Body of pancreas (tissue), 4 donors: Measurements from ENCODE around the gene LEP. TPM values are rescaled to one million over a fixed set of nuclear protein-coding genes. Genes with fewer than 3 reads are reported as not detected.

ENCODE experiments used
- ATAC-seq: fragments of 150-250 bp; one replicate; pipeline ENCODE4 v1.9.1; 2016
- DNase-seq, 4 donors: peaks; one replicate each; pipeline ENCODE4 v3.0.0-alpha.2; 2019
- H3K27ac ChIP-seq, 4 donors: fragments of 200-600 bp; sonication (generic); 1 replicate in 3 of 4; 2 replicates in 1 of 4; pipeline versions ENCODE4 v1.5.1 to v1.6.1; 2016 to 2019; ENCODE audit warnings: mild to moderate bottlenecking in 1 of 4, mixed read lengths in 1 of 4, moderate library complexity in 1 of 4
- H3K27me3 ChIP-seq, 2 donors: fragments of 200-600 bp; sonication (generic); one replicate each; pipeline ENCODE4 v1.6.0; 2016; ENCODE audit warnings: mild to moderate bottlenecking in 1 of 2
- H3K36me3 ChIP-seq, 2 donors: fragments of 200-600 bp; sonication (generic); replicated peaks in 1 of 2; 2 replicates each; pipeline ENCODE4 v1.5.1; 2016; ENCODE audit warnings: low read depth in 2 of 2; ENCODE audit not compliant: insufficient read depth in 1 of 2
- H3K4me1 ChIP-seq: fragments of 200-600 bp; sonication (generic); one replicate; pipeline ENCODE4 v1.6.0; 2016
- H3K4me3 ChIP-seq, 2 donors: fragments of 200-600 bp; sonication (generic); 1 replicate in 1 of 2; 2 replicates in 1 of 2; pipeline ENCODE4 v1.5.1; 2016 to 2019
- H3K9me3 ChIP-seq, 3 donors: fragments of 200-600 bp; sonication (generic); 1 replicate in 2 of 3; 2 replicates in 1 of 3; pipeline ENCODE4 v1.5.1; 2016
- POLR2A ChIP-seq, 3 donors: fragments of 450-650 bp; IDR thresholded peaks; one replicate each; pipeline ENCODE4 v1.6.1; 2016; ENCODE audit warnings: antibody characterized with exemption in 3 of 3, mild to moderate bottlenecking in 2 of 3
- WGBS, 2 donors: methylation state at CpG; one replicate each; pipeline ENCODE4 v1.1.5; 2017; 5-methylcytosine and 5-hydroxymethylcytosine counted together
- intact Hi-C: fragments of 100-400 bp; cut with DNase I; formaldehyde crosslinking; loops from one replicate; pipeline ENCODE4 v1.15.1; 2023
- microRNA-seq, 2 donors: library from miRNA; unstranded; fragments of <30 nt; microRNA quantifications; one replicate each; pipeline ENCODE4, GENCODE V29; 2016; ENCODE audit warnings: borderline number of aligned reads in 2 of 2, borderline replicate concordance in 2 of 2
- small RNA-seq: library from RNA; depleted of rRNA; stranded (forward); fragments of <200 nt; gene quantifications from one replicate; pipeline ENCODE3, GENCODE V24; 2016
- total RNA-seq, 2 donors: library from RNA; depleted of rRNA; stranded (reverse); fragments of >200 nt; gene quantifications; one replicate each; pipeline ENCODE4 v1.1.0, GENCODE V29; 2016
- TF ChIP-seq, protein P1 (sequence below), 7 experiments: fragments of 450-650 bp in 4 of 7; fragments of 200-600 bp in 3 of 7; sonication (generic) in 3 of 7; IDR thresholded peaks; one replicate each; pipeline ENCODE4 v1.5.1; 2016 to 2019; ENCODE audit warnings: antibody characterized with exemption in 7 of 7

Gene LEP
- total RNA-seq, 2 donors from 2014 or later, result 1.8 to 72.8 TPM

DNA sequence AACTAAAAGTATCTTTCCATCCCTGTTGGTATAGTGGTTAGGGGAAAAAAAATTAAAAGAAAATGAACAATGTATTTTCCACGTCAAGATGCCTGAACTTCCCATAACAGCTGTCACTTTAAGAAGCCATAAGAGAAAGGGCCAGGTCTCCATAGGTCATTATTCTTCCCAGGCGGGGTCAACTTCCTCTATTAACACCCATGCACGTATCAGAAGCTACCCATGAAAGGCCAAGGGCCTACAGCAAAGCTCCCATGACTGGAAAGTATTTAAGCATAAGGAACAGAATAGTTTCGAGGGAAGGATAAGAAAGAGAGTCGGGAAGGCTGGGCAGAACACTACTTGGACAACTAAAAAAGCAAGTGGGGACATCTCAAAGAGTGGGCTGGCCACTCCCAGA lies 62.6 kb downstream of the LEP start:
- ATAC-seq (no peak), DNase-seq (no peak)
- Histone ChIP-seq H3K4me3 (no peak overlapping the region), H3K9me3 (no peaks in the 10 kb centered on the region), H3K36me3 (peaks cover 7 to 10% of the 10 kb centered on the region in 2 donors), H3K27ac (no peak overlapping the region), H3K27me3 (no peaks in the 10 kb centered on the region), H3K4me1 (no peaks in the 10 kb centered on the region)
- no peak for TF ChIP-seq POLR2A (IDR thresholded peaks at IDR 0.05)
- TF ChIP-seq, protein P1, sequence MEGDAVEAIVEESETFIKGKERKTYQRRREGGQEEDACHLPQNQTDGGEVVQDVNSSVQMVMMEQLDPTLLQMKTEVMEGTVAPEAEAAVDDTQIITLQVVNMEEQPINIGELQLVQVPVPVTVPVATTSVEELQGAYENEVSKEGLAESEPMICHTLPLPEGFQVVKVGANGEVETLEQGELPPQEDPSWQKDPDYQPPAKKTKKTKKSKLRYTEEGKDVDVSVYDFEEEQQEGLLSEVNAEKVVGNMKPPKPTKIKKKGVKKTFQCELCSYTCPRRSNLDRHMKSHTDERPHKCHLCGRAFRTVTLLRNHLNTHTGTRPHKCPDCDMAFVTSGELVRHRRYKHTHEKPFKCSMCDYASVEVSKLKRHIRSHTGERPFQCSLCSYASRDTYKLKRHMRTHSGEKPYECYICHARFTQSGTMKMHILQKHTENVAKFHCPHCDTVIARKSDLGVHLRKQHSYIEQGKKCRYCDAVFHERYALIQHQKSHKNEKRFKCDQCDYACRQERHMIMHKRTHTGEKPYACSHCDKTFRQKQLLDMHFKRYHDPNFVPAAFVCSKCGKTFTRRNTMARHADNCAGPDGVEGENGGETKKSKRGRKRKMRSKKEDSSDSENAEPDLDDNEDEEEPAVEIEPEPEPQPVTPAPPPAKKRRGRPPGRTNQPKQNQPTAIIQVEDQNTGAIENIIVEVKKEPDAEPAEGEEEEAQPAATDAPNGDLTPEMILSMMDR (IDR thresholded peaks at IDR 0.05), result no peak
- intact Hi-C loops, result no loop called here
- WGBS, 2 donors, result 89 to 94% methylated on average over 5 of the region's 5 CpGs

DNA sequence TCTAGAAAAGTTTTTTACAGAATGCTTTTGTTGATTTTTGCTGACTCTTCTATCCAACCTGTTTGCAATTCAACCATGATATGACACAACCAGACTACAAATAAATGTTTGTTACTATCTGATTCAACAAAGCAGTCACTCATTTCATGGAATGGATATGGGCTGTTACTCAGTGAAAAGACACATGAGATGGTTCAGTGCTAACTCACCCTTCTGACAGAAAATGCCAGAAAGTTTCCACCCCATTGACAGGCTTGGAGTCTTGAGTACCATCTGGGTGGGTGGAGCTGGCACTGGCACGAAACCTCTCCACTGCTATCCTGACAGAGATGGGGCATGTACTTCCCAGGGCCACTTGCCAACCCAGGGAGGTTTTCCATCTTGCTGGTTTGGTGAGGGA lies 63.1 kb downstream of the LEP start:
- no peak for DNase-seq
- ATAC-seq, result no peak
- Histone ChIP-seq H3K9me3 (no peaks in the 10 kb centered on the region), H3K27ac (no peak overlapping the region), H3K4me3 (no peak overlapping the region), H3K27me3 (no peaks in the 10 kb centered on the region), H3K36me3 (peaks cover 7 to 10% of the 10 kb centered on the region in 2 donors), H3K4me1 (no peaks in the 10 kb centered on the region)
- intact Hi-C loops, result no loop called here
- TF ChIP-seq POLR2A (IDR thresholded peaks at IDR 0.05), result no peak
- WGBS, 2 donors, result 94% methylated on average over 1 of the region's 1 CpG; no CpG with 5 or more reads in 1 of the 2 donors

- Histone ChIP-seq H3K9me3 (no peaks in the 10 kb centered on the region), H3K27me3 (no peaks in the 10 kb centered on the region), H3K27ac (no peak overlapping the region), H3K36me3 (peaks cover 7 to 19% of the 10 kb centered on the region in 2 donors), H3K4me1 (no peaks in the 10 kb centered on the region), H3K4me3 (no peak overlapping the region)
- intact Hi-C loops, result no loop called here
- 79 to 89% methylated on average over 2 of the region's 2 CpGs for WGBS, 2 donors
- ATAC-seq (no peak), DNase-seq (no peak)
- TF ChIP-seq POLR2A (IDR thresholded peaks at IDR 0.05), result no peak
- TF ChIP-seq, protein P1 (IDR thresholded peaks at IDR 0.05), result no peak
Observed at GRCh38 chr7:128307061-128307460, 66.0 kb downstream of the LEP start.

Small RNA genes lying within 50 kb of the gene (microRNA-seq; reads per million reads assigned to microRNA genes)
- 8.5 to 11.2 reads per million in 2 donors for gene MIR129-1

Small RNA genes lying within 50 kb of the gene (small RNA-seq; reads per million reads assigned to genes)
- gene MIR129-1, result not detected

Other genes with a start within 250 kb of the LEP start
- gene LRRC4, start 209.8 kb upstream of the LEP start, total RNA-seq, result under 1 TPM; under 0.01 to 0.33 TPM
- 10 to 100 TPM; 20.2 to 28.3 TPM for gene RBM28, start 102.6 kb downstream of the LEP start, total RNA-seq
- 1 to 10 TPM in 1 of 2 donors, not detected in 1; 7.6 TPM for gene PRRT4, start 120.4 kb downstream of the LEP start, total RNA-seq
- gene IMPDH1, start 168.7 kb downstream of the LEP start, total RNA-seq, result 10 to 100 TPM; 23.9 to 46.1 TPM
- 1 to 10 TPM; 7.9 to 9.1 TPM for gene HILPDA, start 214.6 kb downstream of the LEP start, total RNA-seq
- 10 to 100 TPM; 15.3 to 18.1 TPM for gene METTL2B, start 235.5 kb downstream of the LEP start, total RNA-seq